ENCODE measurements around the gene ABO.
"Not testable (repeated sequence)": the region's sequence is repeated elsewhere in the genome, so short reads cannot be mapped to it uniquely, and the experiment has no call there.

ABO gene

DNA sequence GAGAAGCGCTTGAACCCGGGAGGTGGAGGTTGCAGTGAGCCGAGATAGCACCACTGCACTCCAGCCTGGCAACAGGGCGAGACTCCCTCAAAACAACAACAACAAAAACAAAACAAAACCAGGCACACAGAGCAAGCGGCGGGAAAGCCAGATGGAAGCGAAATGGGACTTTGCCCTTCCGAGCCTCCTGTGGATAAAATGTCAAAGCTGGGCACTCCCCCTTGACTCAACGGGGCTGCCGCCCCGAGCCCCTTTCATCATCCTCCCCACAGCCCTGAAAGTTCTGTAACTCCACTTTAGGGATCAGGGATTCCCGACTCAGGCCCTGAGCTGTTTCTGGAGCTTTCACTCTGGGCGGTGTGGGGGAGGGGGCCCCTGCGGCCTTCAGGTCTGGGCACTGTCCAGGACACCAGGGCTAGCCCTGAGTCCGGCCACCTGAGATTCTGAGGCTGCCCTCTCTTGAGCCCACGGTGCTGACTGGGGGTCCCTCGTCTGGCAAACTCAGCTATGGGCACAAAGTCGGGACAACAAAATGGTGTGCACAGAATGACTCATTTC lies 35.4 kb downstream of the ABO start:
- DNase-seq = no peak

DNA sequence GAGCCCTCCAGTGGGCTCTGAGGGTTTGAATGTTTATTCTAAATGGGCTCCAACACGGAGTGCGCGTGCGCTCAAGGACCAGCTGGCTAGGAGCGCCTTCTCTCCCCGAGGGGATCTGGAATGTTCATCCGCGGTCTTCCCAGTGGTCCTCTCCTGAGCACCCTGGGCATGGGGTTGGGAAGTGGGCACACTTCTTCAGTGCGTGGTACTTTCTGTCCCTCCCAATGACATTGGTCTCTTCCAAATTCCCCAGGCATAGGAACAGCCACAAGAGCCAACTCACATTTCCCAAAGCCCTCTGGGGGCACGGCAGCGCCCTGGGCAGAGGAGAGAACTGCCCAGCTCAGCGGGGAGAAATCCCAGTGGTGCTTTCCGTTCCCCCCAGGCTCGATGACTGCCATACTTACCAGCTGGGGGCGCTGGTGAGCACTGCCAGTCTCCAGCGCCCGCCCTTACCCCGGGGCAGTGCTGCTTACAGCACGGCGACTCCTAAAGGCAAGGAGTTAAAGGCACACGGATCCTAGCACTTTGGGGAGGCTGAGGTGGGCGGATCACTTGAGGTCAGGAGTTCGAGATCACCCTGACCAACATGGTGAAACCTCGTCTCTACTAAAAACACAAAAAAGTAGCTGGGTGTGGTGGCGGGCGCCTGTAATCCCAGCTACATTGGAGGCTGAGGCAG lies 36.0 kb downstream of the ABO start:
- no peak for DNase-seq

DNA sequence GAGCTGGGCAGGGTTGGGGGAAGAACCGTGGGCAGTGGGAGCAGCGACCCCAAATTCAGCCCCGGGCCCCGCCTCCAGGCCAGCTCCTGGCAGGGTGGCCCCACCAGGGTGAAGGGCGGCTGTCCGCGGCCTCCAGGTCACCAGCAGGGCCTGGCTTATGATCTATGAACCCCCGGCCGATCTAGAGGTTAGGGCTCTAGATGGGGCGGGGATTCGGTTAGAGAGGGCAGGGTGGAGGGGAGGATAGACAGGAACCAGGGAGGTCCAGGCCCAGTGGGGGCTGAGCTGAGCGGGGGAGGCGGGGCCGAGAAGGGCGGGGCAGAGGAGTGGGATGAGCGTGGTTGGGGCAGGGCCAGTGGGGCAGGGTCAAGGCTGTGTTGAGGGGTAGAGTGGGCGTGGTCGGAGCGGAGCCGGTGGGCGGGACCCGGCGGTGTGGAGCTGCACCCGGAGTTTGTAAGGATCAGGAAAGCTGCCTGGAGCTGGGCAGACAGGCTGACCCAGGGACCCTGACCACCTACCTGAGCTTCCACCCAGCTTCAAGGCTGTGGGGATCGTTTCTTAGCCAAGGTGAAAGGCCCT lies 36.6 kb downstream of the ABO start:
- DNase-seq = no peak

DNA sequence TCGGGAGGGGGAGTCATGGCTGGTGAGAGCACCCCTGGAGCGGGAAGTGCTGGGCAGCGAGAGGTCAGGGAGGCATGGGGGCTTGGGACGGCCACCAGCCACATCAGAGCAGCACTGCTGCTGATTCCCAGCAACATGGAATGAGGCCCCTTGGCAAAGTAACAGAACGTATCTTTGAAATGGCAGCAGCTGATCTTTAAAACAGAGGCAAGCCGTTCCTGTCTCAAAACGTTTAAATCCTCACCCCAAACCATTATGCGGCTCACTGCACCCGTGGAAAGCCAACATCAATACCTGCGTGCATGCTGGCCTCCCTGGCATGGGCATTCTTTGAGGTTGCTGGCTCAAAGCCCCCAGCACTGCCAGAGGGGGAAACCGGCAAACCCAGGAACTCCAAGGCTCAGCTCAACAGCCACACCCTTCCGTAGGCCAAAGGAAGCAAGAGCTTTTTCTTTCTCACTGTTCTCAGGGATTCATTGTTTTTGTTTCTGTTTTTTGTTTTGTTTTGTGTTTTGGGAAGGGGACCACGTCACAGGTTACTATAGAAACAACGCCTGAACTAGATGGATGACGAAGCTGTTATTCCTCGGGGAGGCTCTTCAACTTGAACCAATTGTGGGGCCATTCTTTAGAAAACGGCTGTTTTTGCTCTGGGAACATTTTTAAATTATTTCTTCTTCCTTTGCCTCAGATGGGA lies 37.8 kb downstream of the ABO start:
- DNase-seq = no peak

DNA sequence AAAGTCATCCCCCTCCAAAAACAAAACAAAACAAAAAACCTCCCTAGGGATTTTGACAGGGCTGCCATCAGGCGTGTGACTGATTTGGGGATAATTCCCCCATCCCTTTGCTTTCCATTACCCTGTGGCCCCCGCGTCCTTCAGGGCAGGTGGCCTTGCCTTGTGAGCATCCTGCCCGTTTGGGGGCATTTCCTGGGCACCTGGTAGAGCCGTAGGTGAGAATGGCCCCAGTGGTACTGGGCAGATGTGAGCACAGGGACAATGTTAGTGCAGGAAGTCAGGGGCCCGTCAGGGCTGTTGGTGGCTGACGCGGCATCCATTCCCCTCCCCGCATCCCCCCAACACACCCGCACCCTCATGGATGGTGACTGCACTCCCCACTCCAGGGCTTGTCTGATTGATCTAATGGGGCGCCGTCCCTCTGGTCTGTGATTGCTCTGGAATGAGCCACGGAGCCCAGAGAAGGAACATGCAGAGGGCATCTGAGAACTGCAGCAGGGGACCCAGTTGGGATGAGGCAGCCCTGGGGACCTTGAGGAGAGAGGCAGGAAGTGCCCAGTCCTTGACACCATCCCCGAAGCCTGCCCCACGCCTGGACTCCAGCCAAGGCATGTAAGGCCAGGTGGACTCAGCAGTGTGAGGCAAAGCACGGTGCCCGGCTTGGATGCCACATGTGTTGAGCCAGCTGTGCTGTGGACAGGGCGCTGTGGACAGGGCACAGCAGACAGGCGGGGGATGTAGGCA lies 38.5 kb downstream of the ABO start:
- DNase-seq = not testable (repeated sequence)

DNA sequence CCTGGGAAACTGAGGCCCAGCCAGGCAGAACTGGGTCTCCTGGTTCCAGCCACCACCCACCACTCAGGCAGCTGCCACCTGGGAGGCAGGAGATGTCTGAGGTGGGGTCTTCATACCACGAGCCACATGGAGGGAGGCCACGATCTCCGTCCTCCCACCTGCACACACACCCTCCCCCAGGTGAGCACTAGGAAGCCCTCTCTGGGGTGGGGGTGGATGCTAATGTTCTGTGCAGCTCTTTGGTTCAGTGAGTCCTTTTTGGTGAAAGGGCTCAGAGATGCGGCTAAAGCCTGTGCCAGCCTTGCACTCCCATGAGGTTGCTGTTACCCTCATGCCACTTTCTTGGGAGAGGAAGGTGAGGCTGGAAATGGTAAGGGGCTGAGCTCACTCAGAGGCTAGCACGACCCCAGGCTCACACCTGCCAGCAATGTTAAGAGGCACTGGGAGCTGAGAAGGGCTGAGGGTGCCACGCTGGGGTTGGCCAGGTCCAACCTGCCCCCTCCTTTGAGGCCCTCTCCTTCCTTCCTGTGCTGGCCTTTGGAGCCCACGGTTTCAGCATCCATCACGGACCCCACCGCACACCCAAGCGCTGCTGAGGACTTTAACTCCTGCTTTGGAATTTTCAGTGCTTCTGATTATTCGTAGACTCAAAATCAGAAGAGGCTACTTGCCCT lies 39.3 kb downstream of the ABO start:
- DNase-seq = no peak

DNA sequence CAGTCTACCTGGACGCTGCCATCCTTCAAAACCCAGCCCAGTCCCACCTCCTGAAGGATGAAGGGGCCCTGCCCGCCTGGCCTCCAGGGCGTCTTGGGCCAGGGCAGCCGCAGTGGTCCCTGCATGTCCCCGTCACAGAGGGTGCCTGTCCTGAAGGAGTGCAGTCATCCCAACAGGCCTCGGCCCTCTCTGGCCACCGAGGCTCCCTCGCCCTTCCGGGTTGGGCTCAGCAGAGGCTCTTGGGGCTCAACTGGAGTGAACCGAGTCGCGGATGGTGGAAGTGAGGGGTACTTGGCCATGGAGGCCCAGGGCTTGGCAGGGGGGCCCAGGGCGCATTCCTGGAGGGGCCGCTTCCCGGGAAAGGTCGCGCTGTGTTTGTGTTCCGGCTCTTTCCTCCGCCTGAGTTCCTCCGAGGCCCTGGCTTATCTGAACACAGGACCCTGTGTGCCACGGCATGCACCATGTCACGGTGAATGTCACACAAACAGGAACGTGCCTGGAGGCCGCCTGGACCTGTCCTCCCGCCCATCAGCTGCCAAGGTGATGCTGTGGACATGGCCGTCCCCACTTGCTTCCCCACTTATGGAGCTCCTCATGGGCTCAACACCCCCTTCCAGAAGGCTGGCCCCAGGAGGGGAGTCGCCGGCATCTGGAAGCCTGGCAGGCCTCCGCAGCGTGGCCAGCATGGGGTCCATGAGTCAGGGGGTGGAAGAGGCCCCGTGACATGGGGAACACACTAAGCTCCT lies 40.3 kb downstream of the ABO start:
- DNase-seq = no peak

DNA sequence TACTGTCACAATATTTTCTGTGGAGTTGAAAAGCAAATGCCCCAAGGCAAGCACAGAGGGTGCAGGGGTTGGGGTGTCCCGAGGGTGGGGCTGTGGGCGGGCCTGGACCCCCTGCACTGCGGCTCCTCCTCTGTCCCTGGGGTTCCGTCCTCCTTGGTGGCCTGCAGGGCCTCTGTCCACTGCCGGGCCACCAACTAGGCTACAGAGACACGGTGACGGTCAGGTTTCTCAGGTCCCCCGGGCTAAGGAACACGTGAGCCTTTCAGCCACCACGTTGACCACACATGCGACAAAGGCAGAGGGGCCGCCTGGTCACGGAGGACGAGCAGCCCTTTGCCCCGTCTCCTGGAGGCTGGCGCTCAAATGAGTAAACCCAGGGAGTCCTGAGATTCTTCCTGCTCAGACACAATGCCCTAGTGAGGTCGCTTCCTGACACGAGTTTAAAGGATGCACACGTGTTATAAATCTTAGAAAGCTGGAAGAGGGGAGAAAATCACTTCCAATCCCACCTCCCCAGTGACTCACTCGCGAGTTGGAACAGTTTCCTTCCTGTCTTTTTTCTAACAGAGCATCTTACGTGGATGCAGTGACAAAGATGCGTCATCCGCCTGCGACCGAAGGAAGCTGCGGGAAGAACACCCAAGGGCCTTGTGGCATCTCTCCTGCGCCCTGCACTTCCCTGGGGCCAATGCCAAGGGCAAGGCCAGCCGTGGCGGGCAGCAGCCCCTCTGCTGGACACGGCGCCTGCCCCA lies 41.1 kb downstream of the ABO start:
- DNase-seq = no peak

DNA sequence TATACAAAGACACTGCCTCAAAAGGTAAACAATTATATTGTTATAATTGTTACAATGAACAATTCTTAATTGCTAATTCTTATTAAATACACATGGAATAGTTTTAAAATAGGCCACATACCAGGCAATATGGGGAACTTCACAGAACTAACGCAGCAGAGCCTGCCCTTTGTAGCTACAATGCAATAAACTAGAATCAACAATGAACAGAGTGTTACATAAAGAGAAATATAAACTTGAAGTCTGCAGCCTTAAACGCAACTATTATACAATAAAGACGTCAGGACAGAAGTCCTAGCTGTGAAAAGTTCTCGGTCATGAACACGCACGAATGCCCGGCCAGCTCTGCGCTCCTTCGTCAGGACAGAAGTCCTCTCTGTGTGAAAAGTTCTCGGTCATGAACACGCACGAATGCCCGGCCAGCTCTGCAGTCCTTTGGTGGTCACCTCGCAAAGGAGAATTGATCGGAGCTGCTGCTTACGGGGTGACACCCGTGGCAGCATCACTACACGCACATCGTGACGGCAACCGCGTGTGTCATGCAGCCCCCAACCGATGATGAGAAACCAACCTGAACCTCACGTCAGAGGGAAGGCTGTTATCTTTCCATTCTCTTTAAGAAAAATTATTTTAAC lies 43.0 kb downstream of the ABO start:
- not testable (repeated sequence) for DNase-seq

DNA sequence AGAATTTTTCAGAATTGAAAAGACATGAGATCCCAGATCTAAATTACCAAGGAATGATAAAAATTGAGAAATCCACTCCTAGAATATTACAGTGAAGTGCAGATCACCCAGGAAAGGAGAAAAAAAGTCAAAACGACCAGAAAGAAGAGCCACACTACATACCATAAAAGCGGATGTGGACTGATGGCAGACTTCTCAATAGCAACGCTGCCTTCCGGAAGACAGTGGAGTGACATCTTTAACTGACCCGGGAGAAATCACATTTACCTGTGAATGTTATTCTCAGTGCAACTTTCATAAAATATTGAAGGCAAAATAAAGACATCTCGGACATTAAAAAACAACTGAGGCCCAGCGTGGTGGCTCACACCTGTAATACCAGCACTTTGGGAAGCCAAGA lies 44.5 kb downstream of the ABO start:
- DNase-seq = not testable (repeated sequence)

DNA sequence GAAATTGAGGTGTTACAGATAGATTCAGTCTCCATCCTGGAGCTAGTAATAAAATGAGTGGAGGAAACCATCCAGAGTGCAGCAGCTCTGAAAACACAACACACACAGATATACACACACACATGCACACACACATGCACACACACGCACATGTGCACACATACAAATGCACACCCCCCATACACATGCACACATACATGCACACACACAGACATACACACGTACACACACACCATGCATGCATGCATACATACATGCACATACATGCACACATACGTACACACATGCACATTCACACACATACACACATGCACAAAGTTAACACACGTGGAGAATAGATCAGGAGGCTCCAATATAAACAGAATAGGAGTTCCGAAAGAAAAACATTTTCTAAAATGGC lies 44.9 kb downstream of the ABO start:
- no peak for DNase-seq

DNA sequence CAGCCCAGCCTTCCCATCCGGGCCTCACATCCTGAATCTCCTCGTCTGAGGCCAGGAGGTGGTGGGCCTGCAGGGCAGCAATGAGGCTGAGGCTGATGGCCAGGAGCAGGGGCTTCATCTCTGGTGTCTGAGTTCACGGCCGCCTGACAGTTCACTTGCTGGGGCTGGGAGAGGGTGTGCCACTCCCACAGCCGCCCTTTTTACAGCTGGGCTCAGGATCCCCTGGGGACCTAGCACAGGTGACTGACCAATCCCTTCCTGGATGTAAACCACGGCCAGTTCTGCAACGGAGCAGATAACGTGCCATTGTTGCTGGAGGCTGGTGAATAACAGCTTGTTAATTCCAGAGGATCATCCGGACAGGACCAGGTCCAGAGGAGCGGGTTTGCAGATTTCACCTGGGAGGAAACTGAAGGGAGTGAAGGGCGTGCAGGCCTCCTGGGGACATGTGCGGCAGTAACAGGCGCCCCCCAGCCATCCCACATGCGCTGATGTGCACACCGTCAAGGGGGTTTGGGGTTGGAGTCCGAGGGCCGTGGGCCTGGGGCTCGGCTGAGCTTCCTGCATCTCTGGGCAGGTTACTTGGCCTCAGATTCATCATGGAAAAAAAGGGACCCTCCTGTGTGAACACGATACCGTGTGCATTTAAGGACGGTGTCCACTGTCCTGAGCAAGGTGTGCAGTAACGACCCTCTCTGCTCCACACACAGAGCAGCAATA lies 46.4 kb downstream of the ABO start:
- not testable (repeated sequence) for DNase-seq

DNA sequence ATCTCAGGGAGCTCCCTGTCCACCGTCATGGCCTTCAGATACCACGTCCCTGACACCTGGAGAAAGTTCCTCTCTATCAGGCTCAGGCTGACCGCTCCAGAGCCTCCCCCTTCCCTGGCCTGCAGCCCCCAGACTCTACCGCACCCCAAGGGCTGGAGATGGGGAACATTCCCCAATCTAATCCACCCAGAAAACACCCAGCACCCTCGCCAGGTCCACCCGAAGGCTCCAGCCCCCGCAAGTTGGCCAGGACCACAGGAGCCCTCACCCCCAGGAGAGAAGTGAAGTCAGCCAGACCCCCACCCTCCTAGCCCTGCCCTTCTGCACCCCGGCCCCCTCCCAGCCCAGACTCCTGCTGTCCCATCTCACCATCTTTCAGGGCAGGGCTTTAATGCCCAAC lies 47.0 kb downstream of the ABO start:
- not testable (repeated sequence) for DNase-seq

DNA sequence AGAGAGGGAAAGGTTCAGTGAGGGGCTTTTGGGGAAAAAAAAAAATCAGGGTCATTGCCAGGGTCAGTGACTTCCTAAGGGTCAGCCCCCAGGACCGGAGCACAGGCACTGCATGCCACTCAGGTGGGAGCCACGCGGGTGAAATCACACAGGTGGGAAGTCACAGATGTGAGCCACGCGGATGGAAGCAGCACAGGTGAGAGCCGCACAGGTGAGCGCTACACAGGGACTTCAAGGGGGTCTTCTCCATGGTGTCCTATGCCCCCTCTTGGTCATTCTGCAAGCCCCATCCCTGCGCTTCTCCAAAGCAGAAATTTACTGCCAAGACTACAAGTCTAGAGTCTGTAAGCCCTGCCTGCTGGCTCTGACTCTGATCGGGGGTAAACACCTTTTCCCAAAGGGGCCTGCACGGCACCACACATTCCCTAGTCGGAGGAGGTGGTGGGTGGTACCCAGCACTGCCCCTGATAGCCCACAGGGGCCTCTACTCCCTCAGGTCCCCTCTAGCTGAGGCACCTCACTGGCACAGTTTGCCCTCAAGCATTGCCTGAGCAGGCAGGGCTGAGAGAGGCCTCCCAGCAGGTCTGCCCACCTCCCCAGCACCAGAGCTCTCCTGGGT lies 47.6 kb downstream of the ABO start:
- DNase-seq = no peak

DNA sequence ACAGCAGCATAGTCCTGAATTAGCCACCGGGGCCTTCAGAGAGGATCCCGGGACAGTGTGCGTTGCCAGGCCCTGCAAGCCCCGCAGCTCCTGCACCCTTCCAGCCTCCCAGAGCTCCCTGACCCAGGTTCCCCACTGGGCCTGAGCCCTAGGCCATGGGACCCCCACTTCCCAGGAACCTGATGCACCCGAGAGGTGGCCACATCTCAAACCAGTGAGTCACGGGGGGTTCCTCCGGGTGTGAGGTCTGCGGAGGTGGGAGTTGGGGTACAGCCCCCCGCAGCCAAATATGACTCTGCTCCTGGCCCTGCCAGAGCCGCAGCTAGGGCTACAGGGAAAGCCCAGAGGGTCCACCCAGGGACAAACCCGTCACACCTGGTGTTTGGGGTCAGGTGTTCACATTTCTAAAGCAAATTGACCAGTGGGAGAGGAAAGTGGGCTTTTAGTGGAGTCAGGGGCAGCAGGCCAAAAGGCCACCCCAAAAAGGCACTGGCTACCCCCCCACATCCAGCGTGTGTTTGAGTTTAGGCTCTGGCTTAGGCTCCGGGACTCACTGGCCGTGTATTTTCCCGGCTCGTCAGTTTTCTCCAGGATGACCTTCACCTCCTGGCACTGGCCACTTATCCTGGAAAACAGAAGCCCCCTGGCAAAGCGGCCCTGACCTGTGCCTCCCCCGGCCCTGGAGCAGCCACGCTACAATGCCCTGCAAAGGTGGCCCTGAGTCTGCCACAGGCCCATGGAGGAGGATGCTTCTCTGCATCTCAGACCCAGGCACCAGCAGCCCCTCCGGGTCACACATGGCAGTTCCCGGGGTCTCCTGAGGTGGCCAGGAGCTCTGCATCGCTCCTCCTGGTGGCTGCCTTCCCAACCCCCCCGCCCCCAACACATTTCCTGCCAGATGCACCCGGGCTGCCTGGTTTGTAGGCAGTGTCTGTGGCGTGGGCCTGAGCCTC lies 48.5 kb downstream of the ABO start:
- DNase-seq = no peak

DNA sequence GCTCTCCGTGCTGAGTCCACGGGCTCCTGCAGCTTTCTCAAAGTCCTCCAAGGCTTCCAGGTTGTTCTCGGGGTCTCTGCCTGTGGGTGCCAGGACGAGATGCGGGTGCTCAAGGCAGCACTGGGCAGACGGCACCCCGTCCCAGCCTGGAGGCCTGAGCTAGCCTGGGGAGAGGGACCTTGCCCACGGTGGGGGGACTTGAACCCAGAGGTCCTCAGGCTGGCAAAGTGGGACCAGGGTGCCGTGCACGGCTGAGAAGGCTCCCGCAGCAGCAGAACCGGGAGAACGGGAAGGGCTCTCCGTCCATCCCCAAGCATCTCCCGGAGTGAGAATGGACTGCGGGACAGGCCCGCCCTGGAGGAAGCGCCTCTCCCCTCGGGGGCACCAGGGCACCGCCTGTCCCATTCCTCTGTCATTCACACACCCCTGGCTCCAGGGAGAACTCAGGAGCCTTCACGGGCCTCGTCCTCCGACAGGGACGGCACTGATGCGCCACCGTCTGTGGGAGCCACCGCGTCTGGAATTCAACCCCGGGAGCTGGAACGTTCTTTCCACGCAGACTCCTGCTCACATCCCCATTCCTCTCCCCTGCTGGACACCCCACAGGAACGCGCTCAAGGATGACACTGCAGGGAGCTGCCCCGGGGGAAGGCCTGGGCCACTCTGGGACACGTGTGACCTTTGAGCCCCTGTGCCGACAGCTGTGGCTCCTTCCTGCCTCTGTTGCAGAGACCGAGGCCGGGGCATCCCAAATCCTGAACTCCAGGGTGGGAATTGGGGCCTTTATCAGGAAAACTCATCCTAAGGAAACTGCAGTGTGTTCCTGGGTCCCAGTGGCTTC lies 49.6 kb downstream of the ABO start:
- no peak for DNase-seq

DNA sequence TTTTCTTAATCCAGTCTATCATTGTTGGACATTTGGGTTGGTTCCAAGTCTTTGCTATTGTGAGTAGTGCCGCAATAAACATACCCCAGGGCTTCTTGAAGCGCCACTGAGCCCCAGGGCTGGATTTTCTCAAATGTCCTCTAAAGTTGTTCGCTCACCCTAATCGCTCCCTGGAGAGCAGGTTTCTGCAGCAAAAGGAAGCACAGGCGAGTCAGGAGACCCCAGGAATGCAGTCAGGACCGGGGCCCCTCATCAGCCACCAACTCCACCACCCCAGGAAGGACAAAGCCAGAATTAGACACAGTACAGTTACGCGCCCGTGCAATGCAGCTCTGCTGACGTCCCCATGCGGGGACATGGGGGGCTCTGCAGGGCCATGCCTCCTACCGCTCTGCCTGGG lies 50.2 kb downstream of the ABO start:
- no peak for DNase-seq
